Measurements from ENCODE around the gene EVI5L.

EVI5L gene

GRCh38 chr19:7818806-7819205 lies 11.2 kb upstream of the EVI5L start:
- no peak for DNase-seq

GRCh38 chr19:7819337-7819736 lies 10.7 kb upstream of the EVI5L start:
- no peak for DNase-seq

- no peak for DNase-seq
Measured at GRCh38 chr19:7820588-7820987, 9.4 kb upstream of the EVI5L start.

- no peak for DNase-seq
Measured at GRCh38 chr19:7822910-7823515, 7.0 kb upstream of the EVI5L start.

GRCh38 chr19:7823686-7824301 lies 6.2 kb upstream of the EVI5L start:
- DNase-seq = no peak

GRCh38 chr19:7829166-7829520 lies 875 bp upstream of the EVI5L start:
- DNase-seq = no peak

GRCh38 chr19:7830272-7830771 lies 304 bp downstream of the EVI5L start:
- DNase-seq = no peak

- DNase-seq = no peak
Measured at GRCh38 chr19:7830823-7831222, 805 bp downstream of the EVI5L start.

GRCh38 chr19:7831452-7831851 lies 1.4 kb downstream of the EVI5L start:
- DNase-seq = no peak

GRCh38 chr19:7832009-7832408 lies 2.0 kb downstream of the EVI5L start:
- DNase-seq = no peak

GRCh38 chr19:7832781-7833180 lies 2.8 kb downstream of the EVI5L start:
- DNase-seq = no peak

- DNase-seq = no peak
Measured at GRCh38 chr19:7833225-7834099, 3.4 kb downstream of the EVI5L start.

GRCh38 chr19:7839476-7839875 lies 9.5 kb downstream of the EVI5L start:
- no peak for DNase-seq

- no peak for DNase-seq
Measured at GRCh38 chr19:7840629-7841028, 10.6 kb downstream of the EVI5L start.

- DNase-seq = no peak
Measured at GRCh38 chr19:7841751-7842660, 12.0 kb downstream of the EVI5L start.

GRCh38 chr19:7842661-7843294 lies 12.8 kb downstream of the EVI5L start:
- DNase-seq = no peak

GRCh38 chr19:7843521-7843920 lies 13.5 kb downstream of the EVI5L start:
- no peak for DNase-seq

GRCh38 chr19:7844405-7844804 lies 14.4 kb downstream of the EVI5L start:
- DNase-seq = no peak

GRCh38 chr19:7844951-7845350 lies 14.9 kb downstream of the EVI5L start:
- no peak for DNase-seq

GRCh38 chr19:7845390-7846154 lies 15.6 kb downstream of the EVI5L start:
- no peak for DNase-seq

- no peak for DNase-seq
Measured at GRCh38 chr19:7846155-7846646, 16.2 kb downstream of the EVI5L start.
